DOHH2 (cell line): Measurements from ENCODE around the gene ZNF749.

ENCODE experiments used
- H3F3A ChIP-seq: fragments of 200-600 bp; sonication (generic), shearing (Covaris generic); 2 replicates; pipeline ENCODE4 v1.6.0; 2016; ENCODE audit warnings: antibody characterized with exemption, mild to moderate bottlenecking; ENCODE audit not compliant: control insufficient read depth, insufficient read depth
- H3K27ac ChIP-seq: fragments of 200-600 bp; sonication (generic); 2 replicates; pipeline ENCODE4 v1.5.1; 2014; ENCODE audit warnings: low read depth, mild to moderate bottlenecking, low read length, moderate library complexity
- H3K27me3 ChIP-seq: fragments of 200-600 bp; sonication (generic); 2 replicates; pipeline ENCODE4 v1.6.1; 2014; ENCODE audit warnings: mild to moderate bottlenecking, low read length, mixed read lengths; ENCODE audit not compliant: control insufficient read depth
- H3K36me3 ChIP-seq: fragments of 200-600 bp; sonication (generic); 2 replicates; pipeline ENCODE4 v1.6.1; 2014; ENCODE audit warnings: mild to moderate bottlenecking, low read length, moderate library complexity, mixed read lengths; ENCODE audit not compliant: control insufficient read depth
- H3K4me1 ChIP-seq: fragments of 200-600 bp; sonication (generic); 2 replicates; pipeline ENCODE4 v1.6.1; 2014; ENCODE audit warnings: mild to moderate bottlenecking, low read length, mixed read lengths; ENCODE audit not compliant: control insufficient read depth
- H3K4me2 ChIP-seq: fragments of 200-600 bp; sonication (generic); 2 replicates; pipeline ENCODE4 v1.6.0; 2014; ENCODE audit warnings: mild to moderate bottlenecking, low read length, moderate library complexity
- H3K4me3 ChIP-seq: fragments of 200-600 bp; sonication (generic); 2 replicates; pipeline ENCODE4 v1.5.1; 2014; ENCODE audit warnings: mild to moderate bottlenecking, low read length, mixed read lengths
- H3K79me2 ChIP-seq: fragments of 200-600 bp; sonication (generic); 2 replicates; pipeline ENCODE4 v1.6.1; 2014; ENCODE audit warnings: mild to moderate bottlenecking, low read length, mixed read lengths; ENCODE audit not compliant: control insufficient read depth
- H3K9me2 ChIP-seq: fragments of 200-600 bp; sonication (generic); replicated peaks from 2 replicates; pipeline ENCODE4 v1.6.1; 2014; ENCODE audit warnings: mild to moderate bottlenecking, low read length, mixed read lengths; ENCODE audit not compliant: control insufficient read depth
- H3K9me3 ChIP-seq: fragments of 200-600 bp; sonication (generic); 2 replicates; pipeline ENCODE4 v1.6.1; 2014; ENCODE audit warnings: antibody characterized with exemption, low read length, mixed read lengths; ENCODE audit not compliant: control insufficient read depth, insufficient read depth
- H4K20me1 ChIP-seq: fragments of 200-600 bp; sonication (generic); 2 replicates; pipeline ENCODE4 v1.6.0; 2014; ENCODE audit warnings: low read depth, mild to moderate bottlenecking, antibody characterized with exemption, low read length, moderate library complexity; ENCODE audit not compliant: control insufficient read depth, insufficient read depth
- CTCF ChIP-seq: fragments of 200-600 bp; sonication (generic); IDR thresholded peaks from one replicate; pipeline ENCODE4 v1.5.1; 2014; ENCODE audit warnings: antibody characterized with exemption, mild to moderate bottlenecking, low read depth, low read length; ENCODE audit not compliant: poor library complexity, severe bottlenecking
- EZH2phosphoT487 ChIP-seq: fragments of 200-600 bp; sonication (generic); IDR thresholded peaks from 2 replicates; pipeline ENCODE4 v1.6.1; 2017; ENCODE audit warnings: borderline replicate concordance, mild to moderate bottlenecking, antibody characterized with exemption, low read length, moderate library complexity, mixed read lengths

Gene ZNF749

GRCh38 chr19:57395710-57396109 lies 39.4 kb upstream of the ZNF749 start:
- no peaks in the 10 kb centered on the region for H4K20me1 ChIP-seq
- 0 out of 2 replicates have a peak, but pooled peaks cover 3% of the 10 kb centered on the region for H3K36me3 ChIP-seq
- peaks cover 28% of the 10 kb centered on the region for H3K9me3 ChIP-seq
- no peaks in the 10 kb centered on the region for H3K9me2 ChIP-seq
- peaks cover under 1% of the 10 kb centered on the region for H3K4me1 ChIP-seq
- no peaks in the 10 kb centered on the region for H3K27me3 ChIP-seq
- 0 out of 2 replicates have a peak, but pooled peaks cover under 1% of the 10 kb centered on the region for H3K79me2 ChIP-seq
- no peak overlapping the region for H3K4me2 ChIP-seq
- no peak overlapping the region for H3K27ac ChIP-seq
- no peak overlapping the region for H3K4me3 ChIP-seq
- TF ChIP-seq CTCF (no peak), EZH2phosphoT487 (no peak)
- no peaks in the 10 kb centered on the region for H3F3A ChIP-seq

GRCh38 chr19:57398868-57399267 lies 36.3 kb upstream of the ZNF749 start:
- Histone ChIP-seq H3K9me3 (peaks cover 32% of the 10 kb centered on the region), H4K20me1 (no peaks in the 10 kb centered on the region), H3K79me2 (no peaks in the 10 kb centered on the region), H3K27me3 (no peaks in the 10 kb centered on the region), H3K4me2 (no peak overlapping the region), H3K4me3 (no peak overlapping the region), H3K9me2 (no peaks in the 10 kb centered on the region), H3F3A (no peaks in the 10 kb centered on the region), H3K4me1 (no peaks in the 10 kb centered on the region), H3K36me3 (0 out of 2 replicates have a peak, but pooled peaks cover 3% of the 10 kb centered on the region), H3K27ac (no peak overlapping the region)
- no peak for TF ChIP-seq CTCF
- TF ChIP-seq EZH2phosphoT487, result no peak

- H3K4me2 ChIP-seq, result no peak overlapping the region
- no peaks in the 10 kb centered on the region for H4K20me1 ChIP-seq
Measured at GRCh38 chr19:57403737-57404563, 31.2 kb upstream of the ZNF749 start.

More at GRCh38 chr19:57403737-57404563, 31.2 kb upstream of the ZNF749 start:
- no peaks in the 10 kb centered on the region for H3F3A ChIP-seq
- TF ChIP-seq EZH2phosphoT487, result no peak
- TF ChIP-seq CTCF, result no peak
- H3K27me3 ChIP-seq, result no peaks in the 10 kb centered on the region
- no peaks in the 10 kb centered on the region for H3K79me2 ChIP-seq
- no peak overlapping the region for H3K27ac ChIP-seq
- H3K36me3 ChIP-seq, result no peaks in the 10 kb centered on the region
- H3K4me1 ChIP-seq, result no peaks in the 10 kb centered on the region
- H3K4me3 ChIP-seq, result no peak overlapping the region
- no peaks in the 10 kb centered on the region for H3K9me2 ChIP-seq
- H3K9me3 ChIP-seq, result peaks cover 40% of the 10 kb centered on the region
